HepG2 (cell line): Measurements from ENCODE around the gene SLC5A10. TPM values are rescaled to one million over a fixed set of nuclear protein-coding genes. Genes with fewer than 3 reads are reported as not detected.

Experiments used
- ATAC-seq: fragments of 200-7000 bp; cut with Tn5 transposase; 3 replicates; pipeline ENCODE4 v1.9.1; 2020; ENCODE audit warnings: mild to moderate bottlenecking, moderate library complexity
- BruUV-seq: library from RNA; stranded (reverse); fragments of 400-500 nt; replicated peaks from 2 replicates; lab custom pipeline; 2021; lab: Mats Ljungman, UMichigan
- CTCF ChIA-PET: fragments of 300-600 bp; formaldehyde crosslinking; extraction: SDS; loops from one replicate; lab custom pipeline; 2021; ENCODE audit warnings: low total read pairs, inconsistent platforms, low intra/inter-chr PET ratio; lab: Yijun Ruan, JAX
- POLR2A ChIA-PET: fragments of 350-600 bp; sonication (Branson Sonifier 250); formaldehyde crosslinking; loops from one replicate; lab custom pipeline; 2020; ENCODE audit warnings: antibody characterized with exemption, inconsistent platforms; lab: Yijun Ruan, JAX
- DNase-seq: peaks from one replicate; pipeline ENCODE4 v3.0.0-alpha.2; 2015; ENCODE audit warnings: low spot score
- FAIRE-seq: peaks from 3 replicates; lab custom pipeline; 2011; peaks lifted over from hg19 to GRCh38; lab: Jason Lieb, UNC
- H2AFZ ChIP-seq: one replicate; pipeline ENCODE4 v1.6.1; 2011; ENCODE audit warnings: low read length, inconsistent platforms
- H3K27ac ChIP-seq: fragments of 300-600 bp; 3 replicates; pipeline ENCODE4 v1.8.0; 2011; ENCODE audit warnings: mixed run types, mild to moderate bottlenecking, mixed read lengths, low read length, inconsistent platforms; ENCODE audit not compliant: insufficient read depth; ENCODE audit errors: extremely low read length
- H3K27me3 ChIP-seq, 2 experiments: fragments of 200-600 bp in 1 of 2; 2 replicates in 1 of 2; 3 replicates in 1 of 2; pipeline versions ENCODE4 v1.6.0 to v1.8.0; 2011; ENCODE audit warnings: low read length in 2 of 2, mild to moderate bottlenecking in 2 of 2, moderate library complexity in 2 of 2, inconsistent platforms in 1 of 2; ENCODE audit not compliant: insufficient read depth in 2 of 2, control insufficient read depth in 1 of 2
- H3K36me3 ChIP-seq, 2 experiments: fragments of 200-600 bp in 1 of 2; replicated peaks in 1 of 2; 2 replicates in 1 of 2; 3 replicates in 1 of 2; pipeline versions ENCODE4 v1.5.1 to v1.8.0; 2011; ENCODE audit warnings: low read length in 2 of 2, inconsistent platforms in 1 of 2; ENCODE audit not compliant: insufficient read depth in 2 of 2, control insufficient read depth in 1 of 2
- H3K4me1 ChIP-seq: 2 replicates; pipeline ENCODE4 v1.5.1; 2012; ENCODE audit warnings: low read length, inconsistent platforms; ENCODE audit not compliant: insufficient read depth
- H3K4me2 ChIP-seq: 2 replicates; pipeline ENCODE4 v1.6.0; 2011; ENCODE audit warnings: low read depth, low read length, inconsistent platforms
- H3K4me3 ChIP-seq, 3 experiments: fragments of 200-600 bp in 1 of 3; sonication (generic), shearing (Covaris generic) in 1 of 3; replicated peaks in 1 of 3; 2 replicates each; pipeline ENCODE4 v1.5.1; 2011 to 2016; ENCODE audit warnings: low read length in 3 of 3, inconsistent platforms in 2 of 3, low read depth in 2 of 3, mild to moderate bottlenecking in 2 of 3, control low read depth in 1 of 3, mixed read lengths in 1 of 3; ENCODE audit not compliant: insufficient read depth in 1 of 3
- H3K79me2 ChIP-seq: one replicate; pipeline ENCODE4 v1.6.1; 2011; ENCODE audit warnings: low read length, inconsistent platforms; ENCODE audit not compliant: insufficient read depth
- H3K9ac ChIP-seq: 2 replicates; pipeline ENCODE4 v1.6.0; 2011; ENCODE audit warnings: mild to moderate bottlenecking, low read depth, low read length, inconsistent platforms; ENCODE audit not compliant: insufficient read depth
- H3K9me3 ChIP-seq: 2 replicates; pipeline ENCODE4 v1.5.1; 2012; ENCODE audit warnings: mild to moderate bottlenecking, low read length
- H4K20me1 ChIP-seq: 2 replicates; pipeline ENCODE4 v1.6.0; 2011; ENCODE audit warnings: inconsistent platforms, mild to moderate bottlenecking, low read length, moderate library complexity; ENCODE audit not compliant: insufficient read depth
- ESRRA ChIP-seq: sonication (generic); formaldehyde crosslinking; IDR thresholded peaks from 2 replicates; pipeline ENCODE4 v1.5.1; 2020; ENCODE audit warnings: mild to moderate bottlenecking, low read depth, missing genetic modification reagents
- MAFF ChIP-seq: IDR thresholded peaks from 2 replicates; pipeline ENCODE4 v1.6.1; 2011; ENCODE audit warnings: low read depth, low read length, improper control_type of control experiment
- MAFK ChIP-seq, 2 experiments: IDR thresholded peaks in 1 of 2; conservative IDR thresholded peaks in 1 of 2; 2 replicates each; pipeline ENCODE4 v1.6.1; 2011; ENCODE audit warnings: improper control_type of control experiment in 2 of 2, low read length in 2 of 2
- ZBED4 ChIP-seq: sonication (generic); formaldehyde crosslinking; IDR thresholded peaks from 2 replicates; pipeline ENCODE4 v1.4.0; 2020; ENCODE audit warnings: missing genetic modification reagents, borderline replicate concordance
- ZC3H13 ChIP-seq: sonication (generic); formaldehyde crosslinking; IDR thresholded peaks from 2 replicates; pipeline ENCODE4 v1.8.1; 2023; ENCODE audit warnings: mild to moderate bottlenecking, missing genetic modification reagents, moderate library complexity
- ZNF546 ChIP-seq: sonication (generic); formaldehyde crosslinking; conservative IDR thresholded peaks from 2 replicates; pipeline ENCODE4 v1.8.1; 2023; ENCODE audit warnings: mild to moderate bottlenecking, missing genetic modification reagents
- WGBS: methylation state at CpG from one replicate; pipeline ENCODE4 v1.1.6; 2017; ENCODE audit warnings: low lambda C conversion rate; 5-methylcytosine and 5-hydroxymethylcytosine counted together
- in situ Hi-C: cut with HindIII; loops from 2 replicates; pipeline ENCODE4 v1.10.0; 2017; ENCODE audit warnings: low pct_unique_long_range_greater_than_20kb; ENCODE audit not compliant: extremely low pct_ligation_motif_present
- intact Hi-C: fragments of 100-400 bp; cut with micrococcal nuclease; formaldehyde crosslinking; loops from one replicate; pipeline ENCODE4 v1.10.0; 2022; ENCODE audit not compliant: unreplicated experiment
- polyA plus RNA-seq, 8 experiments: library from polyadenylated mRNA; depleted of rRNA in 3 of 8; stranded (reverse) in 7 of 8; unstranded in 1 of 8; fragments of >200 nt; fragmentation: Illumina TruSeq in 4 of 8; extraction: Trizol in 4 of 8; gene quantifications; 2 replicates each; pipeline versions ENCODE4 v1.2.1 to v1.2.3, GENCODE V29; 2011 to 2016; ENCODE audit warnings: low read depth in 4 of 8, missing spikeins in 1 of 8, mixed read lengths in 1 of 8; ENCODE audit not compliant: insufficient read depth in 1 of 8
- total RNA-seq, 5 experiments: library from RNA; depleted of rRNA; stranded (reverse); fragments of >200 nt; fragmentation: Illumina TruSeq; extraction: Trizol; gene quantifications; 2 replicates each; pipeline ENCODE4 v1.2.3, GENCODE V29; 2016; ENCODE audit warnings: low read depth in 1 of 5

SLC5A10 gene
- total and polyA plus RNA-seq, 2 of the 13 experiments (the other 11 are each of a cell fraction or from before 2014, with no cell fraction given) = 0.05 TPM; not detected in 1

GRCh38 chr17:19014628-19015215 lies 62.8 kb downstream of the SLC5A10 start:
- no peak for DNase-seq
- Histone ChIP-seq H3K27me3 (peaks cover 6 to 32% of the 10 kb centered on the region in 2 experiments; a peak in 3 of 5 replicates), H3K27ac (no peak overlapping the region), H2AFZ (no peak overlapping the region), H3K9ac (no peak overlapping the region), H3K79me2 (no peaks in the 10 kb centered on the region), H3K4me2 (no peak overlapping the region), H3K4me3 (no peak overlapping the region), H3K9me3 (no peaks in the 10 kb centered on the region), H4K20me1 (no peaks in the 10 kb centered on the region), H3K36me3 (no peaks in the 10 kb centered on the region), H3K4me1 (peaks cover 81% of the 10 kb centered on the region)
- TF ChIP-seq ZC3H13 (no peak), ZBED4 (no peak), ESRRA (CRISPR knock-in tag) (no peak), MAFK (conservative IDR thresholded peaks at IDR 0.05 in 1 of 2, IDR thresholded peaks at IDR 0.05 in 1 of 2; ENCODE audit: low read length in 2 of 2) (peak; percentile 13 to 29; a peak in 2 of 4 replicates), MAFF (0 out of 2 replicates have a peak, but pooled peaks have one; percentile 9), ZNF546 (no peak)
- in situ Hi-C loops (no loop called here), intact Hi-C loops (no loop called here)
- no peak for FAIRE-seq
- no TSS peak for BruUV-seq
- 73% methylated on average over 29 of the region's 29 CpGs for WGBS
- CTCF ChIA-PET = no interaction called here
- no peak for ATAC-seq
- POLR2A ChIA-PET = interaction anchor here (1.2 to 2.6 kb wide), 3 partner anchors 7 to 10 kb away, joined by 4 to 10 read pairs (median 5); partner anchors contain the start of gene FAM83G
